HG03280 (cell line): ENCODE results near the gene ABHD12.

Source experiments
- ATAC-seq: cut with Tn5 transposase; IDR thresholded peaks from one replicate; pipeline ENCODE4 v1.9.1; 2021; ENCODE audit warnings: mild to moderate bottlenecking, moderate library complexity; ENCODE audit not compliant: unreplicated experiment

ABHD12 gene

GRCh38 chr20:25292176-25292891 lies 98.3 kb downstream of the ABHD12 start:
- no peak for ATAC-seq

- no peak for ATAC-seq
Measured at GRCh38 chr20:25291432-25292133, 99.1 kb downstream of the ABHD12 start.

- ATAC-seq, result no peak
Measured at GRCh38 chr20:25290646-25291431, 99.8 kb downstream of the ABHD12 start.

- no peak for ATAC-seq
Measured at GRCh38 chr20:25289886-25290597, 100.6 kb downstream of the ABHD12 start.

GRCh38 chr20:25288291-25289181 lies 102.1 kb downstream of the ABHD12 start:
- peak; percentile 95 for ATAC-seq

GRCh38 chr20:25287631-25288290 lies 102.9 kb downstream of the ABHD12 start:
- no peak for ATAC-seq

GRCh38 chr20:25286917-25287316 lies 103.7 kb downstream of the ABHD12 start:
- no peak for ATAC-seq

- ATAC-seq, result no peak
Measured at GRCh38 chr20:25285856-25286798, 104.5 kb downstream of the ABHD12 start.

GRCh38 chr20:25285091-25285647 lies 105.5 kb downstream of the ABHD12 start:
- ATAC-seq, result no peak

GRCh38 chr20:25284131-25284601 lies 106.5 kb downstream of the ABHD12 start:
- ATAC-seq, result no peak

GRCh38 chr20:25283221-25283951 lies 107.2 kb downstream of the ABHD12 start:
- no peak for ATAC-seq

GRCh38 chr20:25282796-25283195 lies 107.8 kb downstream of the ABHD12 start:
- no peak for ATAC-seq

- no peak for ATAC-seq
Measured at GRCh38 chr20:25282034-25282781, 108.4 kb downstream of the ABHD12 start.

GRCh38 chr20:25281541-25281991 lies 109.1 kb downstream of the ABHD12 start:
- ATAC-seq, result peak; percentile 59

GRCh38 chr20:25280574-25281535 lies 109.8 kb downstream of the ABHD12 start:
- no peak for ATAC-seq
